ENCODE measurements around the gene COPS9.
A peak's percentile ranks its signal among the peaks of the same experiment; 100 is the strongest.

Gene COPS9

GRCh38 chr2:240166191-240166590 is 30.1 kb upstream of the COPS9 start:
- no peak for DNase-seq (ENCODE audit: low spot score)

DNA sequence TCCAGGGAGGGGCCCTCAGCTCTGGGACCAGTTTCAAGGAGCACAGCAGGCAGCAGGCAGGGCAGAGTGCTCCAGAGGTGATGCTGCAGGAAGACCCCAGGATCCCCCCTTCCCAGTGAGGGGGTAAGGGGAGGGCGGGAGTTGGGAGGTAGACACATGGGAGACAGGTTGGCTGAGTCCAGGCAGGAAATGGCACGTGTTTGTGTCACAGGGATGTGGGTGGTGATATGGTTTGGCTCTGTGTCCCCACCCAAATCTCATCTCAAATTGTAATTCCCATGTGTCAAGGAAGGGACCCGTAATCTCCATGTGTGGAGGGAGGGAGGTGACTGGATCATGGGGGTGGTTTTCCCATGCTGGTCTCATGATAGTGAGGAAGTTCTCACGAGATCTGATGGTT is 29.6 kb upstream of the COPS9 start:
- no peak for DNase-seq (ENCODE audit: low spot score)

DNA sequence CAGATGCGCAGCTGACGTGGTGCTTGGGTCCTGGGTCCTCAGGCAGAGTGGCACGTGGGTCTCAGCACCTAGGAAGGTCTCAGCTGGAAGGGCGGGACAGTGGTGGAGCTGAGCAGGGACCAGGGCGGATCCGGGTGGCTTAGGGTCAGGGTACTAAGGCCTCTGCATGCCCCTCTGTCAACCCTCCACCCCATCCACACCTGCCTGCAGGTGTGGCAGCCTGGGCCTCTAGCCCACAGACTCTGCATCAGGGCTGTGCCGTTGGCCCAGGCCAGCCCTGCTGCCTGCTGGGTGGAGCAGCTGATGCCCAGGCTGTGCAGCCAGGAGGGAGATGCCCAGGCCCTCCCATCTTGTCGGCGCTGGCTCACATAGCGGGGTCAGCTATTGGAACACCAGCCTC is 28.9 kb upstream of the COPS9 start:
- no peak for DNase-seq (ENCODE audit: low spot score)

DNA sequence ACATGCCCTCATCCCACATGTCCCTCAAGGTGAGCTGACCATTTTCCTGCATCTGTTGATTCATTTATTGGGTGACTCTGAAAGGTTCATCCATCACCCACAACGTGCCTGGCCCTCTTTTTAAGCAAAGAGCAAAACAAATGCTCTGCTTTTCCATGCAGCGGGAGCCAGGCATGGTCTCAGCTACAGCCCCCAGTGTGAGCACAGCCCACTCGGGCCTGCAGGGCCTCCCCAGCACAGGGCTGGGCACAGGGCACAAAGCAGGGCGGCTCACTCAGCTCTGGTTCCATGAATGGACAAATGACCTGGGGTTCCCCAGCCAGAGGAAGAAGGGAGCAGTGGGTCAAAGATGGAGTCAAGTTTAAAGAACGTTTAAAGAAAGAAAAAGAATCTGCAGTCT is 28.5 kb upstream of the COPS9 start:
- no peak for DNase-seq (ENCODE audit: low spot score)

DNA sequence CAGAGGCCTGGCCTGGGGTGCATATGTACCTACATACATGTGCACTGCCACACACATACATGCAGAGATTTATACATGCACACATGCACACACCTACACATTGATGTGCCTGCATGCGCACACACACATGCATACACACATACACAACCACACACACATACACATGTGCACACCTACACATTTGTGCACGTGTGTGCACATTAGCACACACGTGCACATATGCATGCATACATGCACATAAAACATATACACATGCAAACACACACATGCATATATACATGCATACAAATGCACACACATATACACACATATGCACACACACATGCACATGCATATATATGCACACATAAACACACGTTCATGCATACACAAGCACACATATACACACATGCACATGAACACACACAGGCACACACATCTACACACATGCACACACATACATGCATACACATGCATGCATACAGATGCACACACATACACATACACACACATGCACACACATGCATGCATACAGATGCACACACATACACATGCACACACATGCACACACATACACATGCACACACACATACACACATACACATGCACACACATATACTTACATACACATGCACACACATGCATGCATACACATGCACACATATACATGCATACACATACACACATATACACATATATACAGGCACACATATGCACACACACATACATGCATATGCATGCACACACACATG is 27.9 kb upstream of the COPS9 start:
- no peak for DNase-seq (ENCODE audit: low spot score)

DNA sequence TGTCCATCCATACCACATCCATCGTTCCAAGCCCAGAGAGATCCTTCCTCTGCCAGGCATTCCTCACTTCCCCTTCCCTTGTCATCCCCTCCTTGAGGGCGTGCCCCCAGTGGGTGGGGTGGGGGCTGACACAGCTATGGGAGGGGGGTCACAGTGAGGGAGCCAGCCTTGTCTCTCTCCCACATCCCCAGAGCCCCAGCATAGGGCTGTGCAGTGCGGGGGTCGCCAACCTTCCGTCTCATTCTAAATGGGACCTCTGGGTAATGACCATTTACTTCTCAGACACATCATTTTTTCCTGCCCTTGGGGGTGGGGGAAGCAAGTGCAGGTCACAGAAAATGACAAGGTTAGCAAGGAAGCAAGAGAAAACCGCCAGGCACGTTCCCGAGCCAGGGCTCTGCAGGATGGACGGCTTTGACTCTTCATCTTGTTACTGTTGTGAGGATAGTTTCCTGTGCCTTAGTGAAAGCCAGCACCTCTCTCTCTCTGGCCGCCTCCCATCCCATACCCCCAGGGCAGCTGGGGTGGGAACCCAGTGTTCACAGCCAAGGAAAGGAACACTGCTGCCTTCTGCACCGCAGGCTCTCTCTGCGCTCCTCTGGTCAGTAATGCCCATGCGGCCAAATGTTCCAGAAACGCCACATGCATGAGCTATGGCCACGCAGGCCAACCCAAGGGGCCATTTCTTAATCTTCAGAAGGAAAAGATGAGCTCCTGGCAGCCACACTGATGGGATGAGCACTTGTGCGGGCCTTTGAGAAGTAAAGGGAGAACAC is 27.0 kb upstream of the COPS9 start:
- DNase-seq (ENCODE audit: low spot score): no peak

DNA sequence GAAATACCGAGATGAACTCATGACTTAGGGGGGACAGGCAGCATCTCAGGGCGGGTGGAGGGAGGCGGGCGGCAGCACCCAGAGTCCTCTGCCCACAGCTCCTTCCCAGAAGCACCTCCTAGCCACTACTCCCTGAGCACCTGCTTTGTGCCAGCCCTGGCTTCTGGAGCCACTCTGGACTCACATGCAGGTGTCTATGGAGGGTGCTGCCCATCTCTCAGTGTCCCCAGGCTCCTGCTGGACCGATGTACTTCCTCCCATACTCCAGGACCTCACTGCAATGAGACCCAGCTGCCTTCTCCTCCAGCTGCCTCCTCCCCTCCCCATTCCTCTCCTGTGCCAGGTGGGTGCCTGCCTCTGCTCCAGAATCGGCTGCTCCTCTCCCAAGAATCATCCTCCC is 26.4 kb upstream of the COPS9 start:
- no peak for DNase-seq (ENCODE audit: low spot score)

- DNase-seq (ENCODE audit: low spot score): no peak
These were observed 25.9 kb upstream of the COPS9 start for GRCh38 chr2:240162032-240162431.

- DNase-seq (ENCODE audit: low spot score): no peak
These were observed 25.1 kb upstream of the COPS9 start for GRCh38 chr2:240161087-240161750.

- DNase-seq (ENCODE audit: low spot score): no peak
These were observed 24.4 kb upstream of the COPS9 start for GRCh38 chr2:240160291-240161086.

- no peak for DNase-seq (ENCODE audit: low spot score)
These were observed 23.2 kb upstream of the COPS9 start for GRCh38 chr2:240159251-240159839.

DNA sequence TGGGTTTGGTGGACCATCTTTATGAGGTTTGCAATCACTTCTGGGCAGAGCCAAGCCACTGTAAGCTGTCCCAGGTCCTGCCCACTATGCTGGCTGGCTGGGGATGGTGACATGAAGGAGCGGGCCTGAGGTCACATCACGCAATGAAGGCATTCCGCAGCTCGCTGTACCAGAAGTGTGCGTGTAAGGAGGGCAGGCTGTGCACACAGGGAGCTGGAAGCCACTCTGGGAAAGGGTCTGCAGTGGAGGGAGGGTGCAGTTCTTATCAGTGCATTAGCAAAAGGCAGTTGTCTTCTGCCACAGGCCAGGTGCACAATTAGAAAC is 21.0 kb upstream of the COPS9 start:
- DNase-seq (ENCODE audit: low spot score): no peak

- no peak for DNase-seq (ENCODE audit: low spot score)
These were observed 20.5 kb upstream of the COPS9 start for GRCh38 chr2:240156435-240157146.

- no peak for DNase-seq (ENCODE audit: low spot score)
These were observed 19.8 kb upstream of the COPS9 start for GRCh38 chr2:240155745-240156390.

DNA sequence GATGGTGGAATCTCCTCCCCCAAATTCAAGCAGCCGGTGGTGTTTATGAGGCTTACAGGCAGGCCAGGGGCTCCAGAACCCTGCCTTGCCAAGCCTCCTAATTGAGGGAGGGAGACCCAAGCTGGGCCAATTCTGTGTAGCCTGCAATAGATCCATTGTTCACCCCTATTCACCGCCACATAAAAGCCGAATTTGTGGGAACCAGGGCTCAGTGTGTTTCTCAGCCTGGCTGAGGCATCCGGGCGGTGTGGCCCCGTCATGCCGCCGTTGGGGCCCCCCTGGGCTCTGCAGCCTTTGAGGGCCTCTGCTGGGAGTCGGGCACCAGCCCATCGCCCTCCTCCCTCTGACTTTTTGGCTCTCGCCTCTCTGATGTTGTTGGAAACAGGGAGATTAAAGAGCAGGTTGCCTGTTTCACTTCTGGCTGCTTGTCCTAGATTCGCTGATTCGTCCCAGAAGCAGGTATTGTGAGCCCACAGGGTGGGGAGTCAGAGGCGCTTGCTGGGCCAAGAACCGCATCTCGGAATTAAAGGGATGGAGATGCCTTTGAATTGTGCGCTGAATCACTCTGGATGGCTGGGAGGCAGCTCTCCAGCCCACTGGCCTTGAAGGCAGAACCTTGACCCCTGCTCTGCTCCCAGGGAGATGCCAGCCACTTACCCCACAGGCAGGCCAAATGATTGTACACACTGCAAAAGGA is 19.1 kb upstream of the COPS9 start:
- no peak for DNase-seq (ENCODE audit: low spot score)

DNA sequence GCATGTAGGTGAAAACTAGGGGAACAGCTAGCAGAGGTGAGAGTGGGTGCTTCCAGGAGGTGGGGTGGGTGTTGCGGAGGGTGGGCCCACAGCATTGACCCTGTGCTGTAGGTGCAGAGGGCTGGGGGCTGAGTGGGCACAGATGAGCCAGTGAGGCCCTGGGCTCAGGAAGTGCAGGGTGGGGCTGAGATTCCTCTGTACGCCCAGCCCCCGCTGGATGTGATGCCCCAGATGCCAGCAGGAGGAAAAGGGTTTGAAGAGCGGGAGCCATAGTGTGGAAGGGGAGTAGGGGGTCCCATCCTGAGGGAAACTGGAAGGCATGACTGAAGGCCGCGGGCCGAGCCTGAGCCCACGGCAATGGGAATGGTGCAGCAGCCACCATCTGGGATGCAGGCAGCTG is 18.5 kb upstream of the COPS9 start:
- DNase-seq (ENCODE audit: low spot score): no peak

GRCh38 chr2:240153418-240153817 is 17.3 kb upstream of the COPS9 start:
- DNase-seq (ENCODE audit: low spot score): no peak

DNA sequence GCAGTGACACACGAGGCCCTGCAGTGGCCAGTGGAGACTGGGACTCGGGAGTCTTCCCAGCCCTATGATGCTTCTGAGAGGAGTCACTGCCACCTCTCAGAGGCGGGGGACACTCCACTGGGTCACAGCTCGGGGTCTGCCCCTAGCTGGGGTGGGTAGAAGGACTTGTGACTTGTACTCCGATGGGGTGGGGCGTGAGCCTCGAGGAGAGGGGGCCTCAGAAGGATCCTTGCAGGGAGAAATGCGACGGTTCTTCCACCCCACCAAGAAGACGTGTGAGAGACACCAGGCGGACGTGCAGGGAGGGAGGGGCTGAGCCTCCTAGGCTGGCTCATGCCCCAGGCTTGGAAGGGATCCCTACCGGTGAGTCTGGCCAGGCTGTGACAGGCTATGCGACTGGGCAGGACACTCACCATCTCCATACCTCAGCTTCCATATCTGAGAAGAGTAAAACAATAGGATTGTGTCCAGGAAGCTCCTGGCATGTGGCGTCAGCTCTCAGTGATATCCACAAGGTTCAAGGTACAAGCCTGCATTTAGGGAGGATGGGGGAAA is 15.4 kb upstream of the COPS9 start:
- DNase-seq (ENCODE audit: low spot score): no peak

GRCh38 chr2:240149943-240150784 is 14.1 kb upstream of the COPS9 start:
- DNase-seq (ENCODE audit: low spot score): peak; percentile 45

All from SK-N-DZ (cell line).